ENCODE data around the gene NPFFR2.

- no peak for TF ChIP-seq EZH2 (IDR thresholded peaks at IDR 0.05)
- TF ChIP-seq POLR2AphosphoS5 (IDR thresholded peaks at IDR 0.05; ENCODE audit: borderline replicate concordance, low read depth, low read length), result no peak
- no peak for TF ChIP-seq FOXP2 (optimal IDR thresholded peaks at IDR 0.05; ENCODE audit: control extremely low read depth, extremely low read length, insufficient read depth)
Measured at GRCh38 chr4:72169861-72170260, 138.1 kb downstream of the NPFFR2 start.

All from SK-N-MC (cell line).